NT2/D1 (cell line): ENCODE data around the gene RPA1.
"Not testable (repeated sequence)": the region's sequence is repeated elsewhere in the genome, so short reads cannot be mapped to it uniquely, and the experiment has no call there.

Source experiments
- DNase-seq: peaks from one replicate; pipeline ENCODE4 v3.0.0-alpha.2; 2011; ENCODE audit warnings: low read depth, low spot score
- H3K27me3 ChIP-seq: 2 replicates; pipeline ENCODE4 v1.6.0; 2011; ENCODE audit warnings: mild to moderate bottlenecking; ENCODE audit not compliant: insufficient read length, insufficient read depth
- H3K36me3 ChIP-seq: 2 replicates; pipeline ENCODE4 v1.6.1; 2011; ENCODE audit warnings: mild to moderate bottlenecking, low read length, mixed read lengths; ENCODE audit not compliant: insufficient read depth, insufficient read length
- H3K4me1 ChIP-seq: 2 replicates; pipeline ENCODE4 v1.5.1; 2011; ENCODE audit not compliant: insufficient read depth, insufficient read length
- H3K4me3 ChIP-seq: 2 replicates; pipeline ENCODE4 v1.5.1; 2011; ENCODE audit warnings: low read depth; ENCODE audit not compliant: insufficient read length
- H3K9ac ChIP-seq: 2 replicates; pipeline ENCODE4 v1.6.0; 2011; ENCODE audit warnings: low read depth; ENCODE audit not compliant: insufficient read length
- H3K9me3 ChIP-seq: 2 replicates; pipeline ENCODE4 v1.5.1; 2011; ENCODE audit warnings: mild to moderate bottlenecking, low read length; ENCODE audit not compliant: insufficient read depth
- SUZ12 ChIP-seq: IDR thresholded peaks from 2 replicates; pipeline ENCODE4 v1.6.1; 2011; ENCODE audit not compliant: insufficient read length, insufficient read depth; ENCODE audit errors: extremely low read depth
- YY1 ChIP-seq: IDR thresholded peaks from 2 replicates; pipeline ENCODE4 v1.6.1; 2011; ENCODE audit not compliant: insufficient read length, insufficient read depth
- ZNF274 ChIP-seq: IDR thresholded peaks from 2 replicates; pipeline ENCODE4 v1.6.1; 2011; ENCODE audit warnings: mild to moderate bottlenecking, low read depth, low read length

RPA1 gene

DNA sequence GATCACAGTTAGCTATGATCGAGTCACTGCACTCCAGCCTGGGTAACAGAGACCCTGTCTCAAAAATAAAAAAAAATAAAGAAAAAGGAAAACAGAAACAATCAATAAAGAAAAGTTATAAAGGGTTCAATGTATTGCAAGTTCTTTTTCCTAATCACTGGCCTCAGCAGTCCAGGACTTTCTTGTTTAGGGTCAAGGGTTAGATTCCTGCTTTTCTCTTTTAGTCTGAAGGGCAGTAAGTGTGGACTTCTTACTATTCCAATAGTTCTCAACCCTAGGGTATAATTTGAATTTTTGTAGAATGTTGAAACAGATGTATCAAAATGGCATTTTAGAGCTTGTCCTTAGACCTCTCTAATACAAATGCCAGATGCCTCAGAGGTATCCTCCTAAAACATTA is 27.4 kb upstream of the RPA1 start:
- no peaks in the 10 kb centered on the region for H3K27me3 ChIP-seq
- no peaks in the 10 kb centered on the region for H3K4me1 ChIP-seq
- H3K9me3 ChIP-seq, result no peaks in the 10 kb centered on the region
- DNase-seq, result no peak
- no peak overlapping the region for H3K9ac ChIP-seq
- TF ChIP-seq YY1 (no peak), ZNF274 (no peak), SUZ12 (no peak)
- peaks cover 37% of the 10 kb centered on the region for H3K36me3 ChIP-seq
- no peak overlapping the region for H3K4me3 ChIP-seq

DNA sequence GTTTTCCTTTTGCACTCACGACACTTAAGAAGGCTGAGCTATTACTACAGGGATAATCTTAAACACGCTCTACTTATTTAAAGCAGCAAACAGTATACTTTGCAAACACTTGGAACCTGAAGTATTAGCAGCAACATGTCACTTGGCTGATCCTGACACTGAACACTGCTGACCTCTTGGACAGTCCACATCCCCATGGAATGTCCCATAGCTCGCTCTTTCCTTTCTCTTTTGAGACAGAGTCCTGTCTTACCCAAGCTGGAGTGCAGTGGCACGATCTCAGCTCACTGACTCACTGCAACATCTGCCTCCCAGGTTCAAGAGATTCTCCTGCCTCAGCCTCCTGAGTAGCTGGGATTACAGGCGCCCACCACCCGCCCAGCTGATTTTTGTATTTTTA is 26.5 kb upstream of the RPA1 start:
- no peak for TF ChIP-seq YY1
- no peak for TF ChIP-seq SUZ12
- TF ChIP-seq ZNF274, result no peak
- Histone ChIP-seq H3K9ac (no peak overlapping the region), H3K9me3 (no peaks in the 10 kb centered on the region), H3K4me1 (no peaks in the 10 kb centered on the region), H3K36me3 (peaks cover 35% of the 10 kb centered on the region), H3K27me3 (no peaks in the 10 kb centered on the region), H3K4me3 (no peak overlapping the region)
- no peak for DNase-seq

DNA sequence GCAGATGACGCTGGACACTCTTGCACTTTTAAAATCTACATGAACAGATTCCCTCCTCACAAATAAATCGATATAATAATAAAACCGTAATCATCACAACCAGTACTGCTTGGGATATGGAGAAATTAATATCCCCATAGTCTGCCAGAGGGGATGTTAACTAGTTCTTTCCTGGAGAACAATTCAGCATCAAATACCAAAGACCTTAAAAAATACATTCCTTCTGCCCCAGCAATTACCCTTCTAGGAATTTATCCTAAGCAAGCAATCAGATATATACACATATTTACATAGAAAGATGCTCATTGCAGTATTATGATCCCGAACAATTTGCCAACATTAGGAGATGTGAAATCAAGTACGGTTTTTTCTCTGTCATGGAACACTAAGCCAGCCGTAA is 21.9 kb upstream of the RPA1 start:
- no peak overlapping the region for H3K9ac ChIP-seq
- H3K4me1 ChIP-seq, result no peaks in the 10 kb centered on the region
- H3K27me3 ChIP-seq, result no peaks in the 10 kb centered on the region
- no peak overlapping the region for H3K4me3 ChIP-seq
- TF ChIP-seq YY1 (no peak), SUZ12 (no peak), ZNF274 (no peak)
- no peaks in the 10 kb centered on the region for H3K9me3 ChIP-seq
- DNase-seq, result no peak
- H3K36me3 ChIP-seq, result peaks cover 38% of the 10 kb centered on the region

DNA sequence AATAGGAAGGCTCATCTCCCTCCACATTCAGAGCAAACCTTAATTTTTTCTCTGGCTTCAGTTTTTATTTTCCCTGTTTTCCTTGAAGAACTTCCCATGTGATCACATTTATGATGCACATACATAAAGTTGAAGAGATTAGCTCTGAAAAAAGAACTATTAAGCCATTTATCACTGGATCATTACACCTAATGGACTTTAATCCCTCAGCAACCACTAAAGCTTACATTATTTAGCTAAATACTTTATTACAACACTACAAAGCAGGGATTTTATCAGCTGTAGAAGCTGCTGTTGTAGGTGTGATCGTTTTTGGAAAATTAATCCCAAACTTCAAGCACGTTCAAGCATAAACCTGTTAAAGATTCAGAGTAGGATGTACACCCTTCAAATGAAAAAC is 21.2 kb upstream of the RPA1 start:
- Histone ChIP-seq H3K4me3 (no peak overlapping the region), H3K36me3 (peaks cover 35% of the 10 kb centered on the region)
- TF ChIP-seq ZNF274 (no peak), YY1 (no peak), SUZ12 (no peak)

DNA sequence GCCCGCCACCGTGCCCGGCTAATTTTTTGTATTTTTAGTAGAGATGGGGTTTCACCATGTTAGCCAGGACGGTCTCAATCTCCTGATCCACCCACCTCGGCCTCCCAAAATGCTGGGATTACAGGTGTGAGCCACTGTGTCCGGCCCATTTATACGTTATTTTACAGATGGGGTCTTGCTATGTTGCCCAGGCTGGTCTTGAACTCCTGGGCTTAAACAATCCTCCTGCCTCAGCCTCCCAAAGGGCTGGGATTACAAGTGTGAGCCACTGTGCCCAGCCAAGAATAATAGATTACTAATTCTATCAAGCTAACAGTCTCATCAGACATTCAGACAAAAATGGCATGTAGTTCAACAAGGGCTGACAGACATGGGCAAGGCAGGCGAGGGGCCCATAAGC is 20.0 kb upstream of the RPA1 start:
- H3K27me3 ChIP-seq, DNase-seq, H3K9ac ChIP-seq, H3K4me1 ChIP-seq, H3K9me3 ChIP-seq, H3K4me3 ChIP-seq: not testable (repeated sequence)
- peaks cover 30% of the 10 kb centered on the region for H3K36me3 ChIP-seq

More for the DNA sequence above, 21.2 kb upstream of the RPA1 start:
- no peaks in the 10 kb centered on the region for H3K27me3 ChIP-seq
- H3K4me1 ChIP-seq, result no peaks in the 10 kb centered on the region
- H3K9ac ChIP-seq, result no peak overlapping the region
- DNase-seq, result no peak
- H3K9me3 ChIP-seq, result no peaks in the 10 kb centered on the region

DNA sequence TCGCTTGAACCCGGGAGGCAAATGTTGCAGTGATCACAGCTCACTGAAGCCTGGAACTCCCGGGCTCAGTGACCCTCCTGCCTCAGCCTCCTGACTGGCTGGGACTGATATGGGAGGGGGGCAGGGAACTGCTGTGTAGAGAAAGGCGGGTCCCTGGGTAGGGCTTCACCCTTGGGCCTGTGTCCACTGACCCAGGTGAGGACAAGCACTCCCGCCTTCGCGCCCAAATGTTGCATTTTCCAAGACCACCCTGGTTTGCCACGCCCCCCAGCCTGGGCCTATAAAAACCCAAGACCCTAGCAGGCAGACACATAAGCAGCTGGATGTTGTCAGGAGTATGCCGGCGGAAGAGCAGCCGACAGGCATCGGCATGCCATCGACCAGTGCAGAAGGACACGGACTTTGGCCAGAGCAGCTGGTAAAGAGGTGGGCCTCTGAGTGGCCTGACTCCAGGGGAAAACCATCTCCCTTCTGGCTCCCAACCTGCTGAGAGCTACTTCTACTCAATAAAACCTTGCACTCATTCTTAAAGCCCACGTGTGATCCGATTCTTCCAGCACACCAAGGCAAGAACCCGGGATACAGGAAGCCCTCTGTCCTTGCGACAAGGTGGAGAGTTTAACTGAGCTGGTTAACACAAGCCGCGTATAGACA is 19.2 kb upstream of the RPA1 start:
- no peak for DNase-seq
- peaks cover 30% of the 10 kb centered on the region for H3K36me3 ChIP-seq

DNA sequence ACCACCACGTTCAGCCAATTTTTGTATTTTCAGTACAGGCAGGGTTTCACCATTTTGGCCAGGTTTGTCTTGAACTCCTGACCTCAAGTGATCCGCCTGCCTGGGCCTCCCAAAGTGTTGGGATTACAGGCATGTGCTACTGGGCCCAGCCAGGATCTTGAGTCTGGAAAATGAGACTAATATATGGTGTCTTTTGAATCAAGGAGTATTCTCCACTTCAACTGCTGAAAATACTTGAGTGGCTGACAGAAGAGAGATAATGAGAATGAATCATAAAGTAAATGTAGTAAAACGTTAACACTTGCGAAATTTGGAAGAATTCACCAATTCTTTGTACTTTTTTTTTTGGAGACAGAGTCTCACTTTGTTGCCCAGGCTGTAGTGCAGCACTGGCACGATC is 16.7 kb upstream of the RPA1 start:
- no peaks in the 10 kb centered on the region for H3K9me3 ChIP-seq

More for the DNA sequence above, 19.2 kb upstream of the RPA1 start:
- H3K9me3 ChIP-seq, result no peaks in the 10 kb centered on the region
- H3K9ac ChIP-seq, result no peak overlapping the region
- H3K4me3 ChIP-seq, result no peak overlapping the region
- H3K27me3 ChIP-seq, result no peaks in the 10 kb centered on the region
- no peaks in the 10 kb centered on the region for H3K4me1 ChIP-seq
- TF ChIP-seq SUZ12 (no peak), ZNF274 (no peak), YY1 (no peak)

More for the DNA sequence above, 16.7 kb upstream of the RPA1 start:
- no peak for TF ChIP-seq SUZ12
- Histone ChIP-seq H3K27me3 (no peaks in the 10 kb centered on the region), H3K4me1 (no peaks in the 10 kb centered on the region), H3K36me3 (peaks cover 30% of the 10 kb centered on the region), H3K9ac (no peak overlapping the region), H3K4me3 (no peak overlapping the region)
- no peak for DNase-seq
